ENCODE measurements around the gene DRAXIN. TPM values are rescaled to one million over a fixed set of nuclear protein-coding genes. Genes with fewer than 3 reads are reported as not detected.

Gene DRAXIN
- total RNA-seq, 1 experiment from 2014 or later: 5.5 TPM

GRCh38 chr1:11680270-11681070 is 11.0 kb upstream of the DRAXIN start:
- ChIA-PET CTCF (no interaction called here), POLR2A (ENCODE audit: low non-redundant PET) (no interaction called here)
- Histone ChIP-seq H3K27me3 (replicated peaks; ENCODE audit: insufficient read depth, low read depth, low read length, poor library complexity) (no peaks in the 10 kb centered on the region), H3K9me3 (ENCODE audit: low read depth, low read length, poor library complexity, severe bottlenecking) (no peaks in the 10 kb centered on the region), H3K27ac (ENCODE audit: low read depth, low read length, poor library complexity, severe bottlenecking) (peak overlapping the region; percentile 95), H3K4me3 (ENCODE audit: low read depth, low read length, poor library complexity, severe bottlenecking) (peak overlapping the region; percentile 94), H3K4me1 (ENCODE audit: insufficient read depth, low read length, poor library complexity, severe bottlenecking) (peaks cover 42% of the 10 kb centered on the region), H3K36me3 (ENCODE audit: insufficient read depth, low read length, poor library complexity, severe bottlenecking) (peaks cover 18% of the 10 kb centered on the region)
- no peak for DNase-seq (ENCODE audit: low spot score)
- intact Hi-C loops (cut with micrococcal nuclease; ENCODE audit: unreplicated experiment): loop anchor here (5.0 kb wide), 1 partner anchor 127 kb away; the partner anchor contains the start of genes CLCN6 and MTHFR
- BruUV-seq (replicated peaks): no TSS peak
- no peak for TF ChIP-seq CTCF (conservative IDR thresholded peaks at IDR 0.05; ENCODE audit: low read depth, low read length)
- no peak for TF ChIP-seq EZH2 (IDR thresholded peaks at IDR 0.05; ENCODE audit: borderline replicate concordance, low read depth, low read length, poor library complexity, severe bottlenecking)

GRCh38 chr1:11681071-11681771 is 10.3 kb upstream of the DRAXIN start, which contains the start of gene MAD2L2:
TSS of gene MAD2L2 (minus strand) at chr1:11681148. CDS start at chr1:11680601, 547 bp downstream.
- H3K36me3 ChIP-seq (ENCODE audit: insufficient read depth, low read length, poor library complexity, severe bottlenecking): peaks cover 12% of the 10 kb centered on the region
- H3K27ac ChIP-seq (ENCODE audit: low read depth, low read length, poor library complexity, severe bottlenecking): peak within 1 kb of the TSS; percentile 95
- DNase-seq (ENCODE audit: low spot score): peak; percentile 95
- peak within 1 kb of the TSS; percentile 94 for H3K4me3 ChIP-seq (ENCODE audit: low read depth, low read length, poor library complexity, severe bottlenecking)
- ChIA-PET CTCF (no interaction called here), POLR2A (ENCODE audit: low non-redundant PET) (no interaction called here)
- H3K4me1 ChIP-seq (ENCODE audit: insufficient read depth, low read length, poor library complexity, severe bottlenecking): peaks cover 42% of the 10 kb centered on the region
- no TSS peak for BruUV-seq (replicated peaks)
- H3K27me3 ChIP-seq (replicated peaks; ENCODE audit: insufficient read depth, low read depth, low read length, poor library complexity): no peaks in the 10 kb centered on the region
- TF ChIP-seq EZH2 (IDR thresholded peaks at IDR 0.05; ENCODE audit: borderline replicate concordance, low read depth, low read length, poor library complexity, severe bottlenecking) (no peak), CTCF (conservative IDR thresholded peaks at IDR 0.05; ENCODE audit: low read depth, low read length) (no peak)
- intact Hi-C loops (cut with micrococcal nuclease; ENCODE audit: unreplicated experiment): loop anchor here (5.0 kb wide), 1 partner anchor 126 kb away; the partner anchor contains the start of genes CLCN6 and MTHFR
- H3K9me3 ChIP-seq (ENCODE audit: low read depth, low read length, poor library complexity, severe bottlenecking): no peaks in the 10 kb centered on the region

- Histone ChIP-seq H3K9me3 (ENCODE audit: low read depth, low read length, poor library complexity, severe bottlenecking) (no peaks in the 10 kb centered on the region), H3K27me3 (replicated peaks; ENCODE audit: insufficient read depth, low read depth, low read length, poor library complexity) (no peaks in the 10 kb centered on the region), H3K36me3 (ENCODE audit: insufficient read depth, low read length, poor library complexity, severe bottlenecking) (peaks cover 1% of the 10 kb centered on the region), H3K4me1 (ENCODE audit: insufficient read depth, low read length, poor library complexity, severe bottlenecking) (peaks cover 42% of the 10 kb centered on the region), H3K4me3 (ENCODE audit: low read depth, low read length, poor library complexity, severe bottlenecking) (no peak overlapping the region), H3K27ac (ENCODE audit: low read depth, low read length, poor library complexity, severe bottlenecking) (peak overlapping the region; percentile 19)
- intact Hi-C loops (cut with micrococcal nuclease; ENCODE audit: unreplicated experiment): loop anchor here (5.0 kb wide), 1 partner anchor 125 kb away; the partner anchor contains the start of genes CLCN6 and MTHFR
- TF ChIP-seq CTCF (conservative IDR thresholded peaks at IDR 0.05; ENCODE audit: low read depth, low read length): no peak
- no peak for TF ChIP-seq EZH2 (IDR thresholded peaks at IDR 0.05; ENCODE audit: borderline replicate concordance, low read depth, low read length, poor library complexity, severe bottlenecking)
- POLR2A ChIA-PET (ENCODE audit: low non-redundant PET): interaction anchor here (0.5 kb wide), 1 partner anchor 18 kb away, joined by 4 read pairs; no protein-coding TSS in a partner anchor
- peak; percentile 49 for DNase-seq (ENCODE audit: low spot score)
- CTCF ChIA-PET: interaction anchor here (0.8 to 1.0 kb wide), 2 partner anchors 29 to 37 kb away, joined by 3 to 4 read pairs; no protein-coding TSS in a partner anchor
- no TSS peak for BruUV-seq (replicated peaks)
Observed at GRCh38 chr1:11682287-11682771, 9.2 kb upstream of the DRAXIN start.
